Right atrium auricular region (tissue), 2 donors: ENCODE results near the gene PARD3B. TPM values are rescaled to one million over a fixed set of nuclear protein-coding genes. Genes with fewer than 3 reads are reported as not detected.

Experiments used
- DNase-seq: peaks from one replicate; pipeline ENCODE4 v3.0.0-alpha.2; 2019; ENCODE audit warnings: low spot score
- H3K27ac ChIP-seq, 2 donors: fragments of 200-600 bp; sonication (generic); 1 replicate in 1 of 2; 2 replicates in 1 of 2; pipeline ENCODE4 v1.5.1; 2016 to 2019
- H3K27me3 ChIP-seq, 2 donors: fragments of 200-600 bp; sonication (generic); one replicate each; pipeline versions ENCODE4 v1.5.1 to v1.6.0; 2017 to 2019
- H3K36me3 ChIP-seq: fragments of 200-600 bp; sonication (generic); one replicate; pipeline ENCODE4 v1.5.1; 2016
- H3K4me1 ChIP-seq, 2 donors: fragments of 200-600 bp; sonication (generic); one replicate each; pipeline versions ENCODE4 v1.5.1 to v1.6.0; 2017 to 2019
- H3K4me3 ChIP-seq, 2 donors: fragments of 200-600 bp; sonication (generic); 1 replicate in 1 of 2; 2 replicates in 1 of 2; pipeline ENCODE4 v1.5.1; 2017 to 2019; ENCODE audit warnings: mild to moderate bottlenecking in 1 of 2, moderate library complexity in 1 of 2
- H3K9me3 ChIP-seq, 2 donors: fragments of 200-600 bp; sonication (generic); one replicate each; pipeline ENCODE4 v1.5.1; 2019
- CTCF ChIP-seq, 2 donors: fragments of 200-600 bp; sonication (generic); IDR thresholded peaks; one replicate each; pipeline ENCODE4 v1.5.1; 2019; ENCODE audit warnings: antibody characterized with exemption in 2 of 2
- total RNA-seq, 2 donors: library from RNA; depleted of rRNA; stranded (reverse); fragments of >200 nt; gene quantifications; one replicate each; pipeline ENCODE4 v1.1.0, GENCODE V29; 2016

The PARD3B gene
- total RNA-seq, 2 donors from 2014 or later: 7.4 to 12.2 TPM

DNA sequence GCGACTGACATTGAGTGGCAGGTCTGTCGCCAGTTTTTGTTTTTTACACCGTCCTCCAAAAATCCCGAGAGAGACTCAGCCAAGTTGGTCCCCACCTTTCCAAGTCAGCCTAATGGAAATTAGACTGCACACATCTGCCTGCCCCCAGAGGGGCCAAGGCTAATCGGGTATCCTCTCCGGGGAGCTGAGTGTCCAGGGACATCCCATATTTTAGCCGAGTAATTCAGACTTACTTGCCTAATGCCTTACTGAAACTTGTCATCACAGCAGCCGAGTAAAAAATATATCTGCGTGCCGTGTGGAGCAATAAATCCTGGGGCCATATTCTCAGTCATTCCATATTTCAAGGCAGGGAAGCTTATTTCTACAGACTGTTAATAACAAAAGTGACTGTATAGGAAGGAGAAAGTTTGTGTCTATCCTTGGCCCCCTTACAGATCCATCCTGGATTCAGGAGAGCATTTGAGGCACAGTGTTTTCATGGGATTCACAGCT lies 1098.2 kb downstream of the PARD3B start:
- Histone ChIP-seq H3K36me3 (no peaks in the 10 kb centered on the region), H3K9me3 (peaks cover 0 to 9% of the 10 kb centered on the region in 2 donors), H3K27ac (no peak overlapping the region), H3K4me3 (no peak overlapping the region), H3K27me3 (no peaks in the 10 kb centered on the region), H3K4me1 (no peaks in the 10 kb centered on the region)
- DNase-seq: no peak
- no peak for TF ChIP-seq CTCF (IDR thresholded peaks at IDR 0.05)

- no peak for TF ChIP-seq CTCF (IDR thresholded peaks at IDR 0.05)
- Histone ChIP-seq H3K36me3 (no peaks in the 10 kb centered on the region), H3K27me3 (no peaks in the 10 kb centered on the region), H3K9me3 (peaks cover 0 to 9% of the 10 kb centered on the region in 2 donors), H3K27ac (no peak overlapping the region), H3K4me3 (no peak overlapping the region), H3K4me1 (no peaks in the 10 kb centered on the region)
- DNase-seq: no peak
Measured at GRCh38 chr2:205644018-205644417, 1098.7 kb downstream of the PARD3B start.

DNA sequence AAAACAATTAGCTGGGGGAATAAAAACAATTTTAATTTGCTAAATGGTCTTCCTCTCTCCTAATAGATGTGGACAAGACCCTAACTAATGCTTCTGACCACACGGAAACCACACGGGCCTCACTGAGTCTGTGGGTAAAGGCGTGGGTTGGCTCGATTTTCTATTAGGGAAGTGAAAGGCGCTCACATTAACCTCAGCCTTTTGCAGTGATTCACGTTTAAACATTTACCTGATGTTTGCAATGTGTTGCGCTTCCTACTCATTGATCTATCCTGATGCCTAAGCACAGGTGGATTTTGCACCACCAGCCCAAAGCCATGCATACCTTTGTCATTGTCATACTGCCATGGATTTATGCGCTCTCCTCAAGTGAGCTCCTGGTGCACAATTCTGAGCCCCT lies 1101.4 kb downstream of the PARD3B start:
- no peaks in the 10 kb centered on the region for H3K36me3 ChIP-seq
- H3K9me3 ChIP-seq: no peaks in the 10 kb centered on the region
- no peak for TF ChIP-seq CTCF (IDR thresholded peaks at IDR 0.05)
- no peak overlapping the region for H3K4me3 ChIP-seq
- DNase-seq: no peak
- H3K4me1 ChIP-seq: no peaks in the 10 kb centered on the region
- no peak overlapping the region for H3K27ac ChIP-seq
- no peaks in the 10 kb centered on the region for H3K27me3 ChIP-seq

GRCh38 chr2:205650450-205650849 lies 1105.2 kb downstream of the PARD3B start:
- Histone ChIP-seq H3K9me3 (no peaks in the 10 kb centered on the region), H3K4me3 (no peak overlapping the region), H3K4me1 (no peaks in the 10 kb centered on the region), H3K36me3 (no peaks in the 10 kb centered on the region), H3K27ac (no peak overlapping the region), H3K27me3 (no peaks in the 10 kb centered on the region)
- DNase-seq: no peak
- no peak for TF ChIP-seq CTCF (IDR thresholded peaks at IDR 0.05)

DNA sequence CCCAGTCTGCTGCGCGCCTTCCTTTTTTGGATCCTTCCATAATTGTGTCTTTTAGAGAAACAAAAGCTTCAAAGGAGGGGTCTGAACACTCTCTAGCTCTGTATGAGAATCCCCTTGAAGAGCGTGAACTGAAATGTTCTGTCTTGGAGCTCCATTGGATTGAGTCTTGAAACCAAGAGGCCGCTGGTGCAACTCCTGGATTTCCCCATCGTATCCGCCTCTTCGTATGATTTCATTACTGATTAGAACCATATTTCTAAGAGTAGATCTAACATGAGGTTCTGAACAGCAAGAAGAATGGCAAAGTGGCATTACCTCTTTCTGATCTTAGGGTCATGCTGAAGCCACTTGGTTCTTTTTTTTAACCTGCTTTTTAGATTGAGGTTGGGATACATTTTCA lies 1105.7 kb downstream of the PARD3B start:
- Histone ChIP-seq H3K9me3 (no peaks in the 10 kb centered on the region), H3K4me3 (no peak overlapping the region), H3K36me3 (no peaks in the 10 kb centered on the region), H3K4me1 (no peaks in the 10 kb centered on the region), H3K27ac (no peak overlapping the region), H3K27me3 (no peaks in the 10 kb centered on the region)
- no peak for TF ChIP-seq CTCF (IDR thresholded peaks at IDR 0.05)
- DNase-seq: no peak

- Histone ChIP-seq H3K4me1 (no peaks in the 10 kb centered on the region), H3K36me3 (no peaks in the 10 kb centered on the region), H3K27me3 (no peaks in the 10 kb centered on the region), H3K4me3 (no peak overlapping the region), H3K27ac (no peak overlapping the region), H3K9me3 (no peaks in the 10 kb centered on the region)
- DNase-seq: no peak
- no peak for TF ChIP-seq CTCF (IDR thresholded peaks at IDR 0.05)
Measured at GRCh38 chr2:205651719-205652118, 1106.4 kb downstream of the PARD3B start.
